Measurements from ENCODE around the gene HSPBAP1. TPM values are rescaled to one million over a fixed set of nuclear protein-coding genes. Genes with fewer than 3 reads are reported as not detected.

HSPBAP1 gene, protein sequence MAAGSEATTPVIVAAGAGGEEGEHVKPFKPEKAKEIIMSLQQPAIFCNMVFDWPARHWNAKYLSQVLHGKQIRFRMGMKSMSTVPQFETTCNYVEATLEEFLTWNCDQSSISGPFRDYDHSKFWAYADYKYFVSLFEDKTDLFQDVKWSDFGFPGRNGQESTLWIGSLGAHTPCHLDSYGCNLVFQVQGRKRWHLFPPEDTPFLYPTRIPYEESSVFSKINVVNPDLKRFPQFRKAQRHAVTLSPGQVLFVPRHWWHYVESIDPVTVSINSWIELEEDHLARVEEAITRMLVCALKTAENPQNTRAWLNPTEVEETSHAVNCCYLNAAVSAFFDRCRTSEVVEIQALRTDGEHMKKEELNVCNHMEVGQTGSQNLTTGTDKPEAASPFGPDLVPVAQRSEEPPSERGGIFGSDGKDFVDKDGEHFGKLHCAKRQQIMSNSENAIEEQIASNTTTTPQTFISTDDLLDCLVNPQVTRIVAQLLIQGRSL
- 6.0 and 6.4 TPM in 2 replicates for total RNA-seq

DNA sequence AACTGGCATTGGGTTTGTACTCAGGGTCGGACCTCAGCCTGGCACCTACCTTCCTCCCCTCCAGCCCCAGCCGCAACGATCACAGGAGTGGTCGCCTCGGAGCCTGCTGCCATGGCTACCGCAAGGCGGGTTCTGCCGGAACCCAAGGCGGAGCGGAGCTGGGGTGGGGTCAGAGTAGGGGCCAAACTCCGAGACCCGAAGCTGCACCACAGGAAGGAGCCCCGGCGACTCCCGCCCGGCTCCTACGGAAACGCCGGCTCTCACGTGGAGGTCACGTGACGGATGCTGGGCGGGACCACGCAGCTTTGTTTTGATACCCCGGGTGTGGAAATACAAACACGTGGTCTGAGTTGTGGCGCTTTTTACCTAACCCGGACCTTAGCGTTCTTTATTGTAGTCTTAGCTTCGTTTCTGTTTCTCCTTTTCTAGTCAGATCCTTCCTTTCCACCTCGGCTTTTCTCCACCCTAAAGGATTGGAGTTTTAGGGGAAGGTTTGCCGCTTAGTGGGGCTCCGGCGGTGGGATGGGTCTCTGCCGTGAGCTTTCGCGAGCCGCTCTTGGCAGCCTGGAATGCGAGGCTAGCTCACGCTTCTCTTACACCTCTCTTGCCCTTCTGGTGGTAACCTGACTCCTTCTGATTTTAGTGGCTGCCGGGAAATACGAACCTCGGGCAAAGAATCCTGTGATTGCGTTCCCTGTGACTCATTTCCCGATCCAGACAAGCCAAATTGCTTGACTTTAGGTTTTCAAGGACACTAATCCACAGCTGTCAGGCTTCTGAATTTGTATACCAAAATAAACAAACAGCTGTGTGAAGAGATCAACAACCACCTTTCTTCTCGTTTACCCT lies at the start of gene HSPBAP1:
Gene HSPBAP1, minus strand, starts transcription at position 264 of the 849 bp plus-strand sequence. Its CDS starts 151 bp downstream, at position 113.
- DNase-seq (ENCODE audit: low read depth): peak; percentile 94
- H3K4me3 ChIP-seq (ENCODE audit: low read depth, low read length): peak within 1 kb of the TSS; percentile 82
- TF ChIP-seq, protein P1, sequence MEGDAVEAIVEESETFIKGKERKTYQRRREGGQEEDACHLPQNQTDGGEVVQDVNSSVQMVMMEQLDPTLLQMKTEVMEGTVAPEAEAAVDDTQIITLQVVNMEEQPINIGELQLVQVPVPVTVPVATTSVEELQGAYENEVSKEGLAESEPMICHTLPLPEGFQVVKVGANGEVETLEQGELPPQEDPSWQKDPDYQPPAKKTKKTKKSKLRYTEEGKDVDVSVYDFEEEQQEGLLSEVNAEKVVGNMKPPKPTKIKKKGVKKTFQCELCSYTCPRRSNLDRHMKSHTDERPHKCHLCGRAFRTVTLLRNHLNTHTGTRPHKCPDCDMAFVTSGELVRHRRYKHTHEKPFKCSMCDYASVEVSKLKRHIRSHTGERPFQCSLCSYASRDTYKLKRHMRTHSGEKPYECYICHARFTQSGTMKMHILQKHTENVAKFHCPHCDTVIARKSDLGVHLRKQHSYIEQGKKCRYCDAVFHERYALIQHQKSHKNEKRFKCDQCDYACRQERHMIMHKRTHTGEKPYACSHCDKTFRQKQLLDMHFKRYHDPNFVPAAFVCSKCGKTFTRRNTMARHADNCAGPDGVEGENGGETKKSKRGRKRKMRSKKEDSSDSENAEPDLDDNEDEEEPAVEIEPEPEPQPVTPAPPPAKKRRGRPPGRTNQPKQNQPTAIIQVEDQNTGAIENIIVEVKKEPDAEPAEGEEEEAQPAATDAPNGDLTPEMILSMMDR (IDR thresholded peaks at IDR 0.05; ENCODE audit: insufficient read depth, low read depth, low read length): no peak

DNA sequence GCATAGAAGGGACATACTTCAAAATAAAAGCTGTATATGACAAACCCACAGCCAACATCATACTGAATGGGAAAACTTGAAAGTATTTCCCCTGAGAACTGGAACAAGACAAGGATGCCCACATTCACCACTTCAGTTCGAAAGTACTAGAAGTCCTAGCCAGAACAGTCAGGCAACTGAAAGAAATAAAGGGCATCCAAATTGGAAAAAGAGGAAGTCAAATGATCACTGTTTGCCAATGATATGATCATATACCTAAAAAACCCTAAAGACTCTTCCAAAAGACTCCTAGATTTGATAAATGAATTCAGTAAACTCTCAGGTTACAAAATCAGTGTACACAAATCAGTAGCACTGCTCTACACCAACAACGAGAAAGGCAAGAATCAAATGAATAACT lies 42.0 kb upstream of the HSPBAP1 start:
- DNase-seq (ENCODE audit: low read depth): no peak
- H3K4me3 ChIP-seq (ENCODE audit: low read depth, low read length): no peak overlapping the region
- TF ChIP-seq, protein P1 (IDR thresholded peaks at IDR 0.05; ENCODE audit: insufficient read depth, low read depth, low read length): no peak

DNA sequence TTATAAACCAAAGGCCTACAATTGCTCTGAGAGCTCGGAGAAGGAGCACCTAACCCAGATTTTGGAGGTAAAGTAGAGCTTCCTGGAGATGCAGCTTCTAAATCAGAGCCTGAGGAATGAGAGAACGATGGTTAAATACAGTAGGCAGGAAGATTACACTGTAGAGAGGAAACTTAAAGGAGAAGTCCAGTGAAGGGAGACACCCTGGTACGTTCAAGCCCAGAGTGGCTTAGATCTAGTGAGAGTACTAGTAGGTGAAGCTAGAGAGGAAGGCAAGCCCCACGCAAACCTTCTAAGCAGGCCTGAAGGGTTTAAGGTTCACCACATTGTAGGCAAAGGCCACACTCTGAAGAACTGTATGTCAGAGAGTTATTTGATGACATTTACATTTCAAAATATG lies 34.6 kb upstream of the HSPBAP1 start:
- TF ChIP-seq, protein P1 (IDR thresholded peaks at IDR 0.05; ENCODE audit: insufficient read depth, low read depth, low read length): no peak
- H3K4me3 ChIP-seq (ENCODE audit: low read depth, low read length): no peak overlapping the region
- no peak for DNase-seq (ENCODE audit: low read depth)

DNA sequence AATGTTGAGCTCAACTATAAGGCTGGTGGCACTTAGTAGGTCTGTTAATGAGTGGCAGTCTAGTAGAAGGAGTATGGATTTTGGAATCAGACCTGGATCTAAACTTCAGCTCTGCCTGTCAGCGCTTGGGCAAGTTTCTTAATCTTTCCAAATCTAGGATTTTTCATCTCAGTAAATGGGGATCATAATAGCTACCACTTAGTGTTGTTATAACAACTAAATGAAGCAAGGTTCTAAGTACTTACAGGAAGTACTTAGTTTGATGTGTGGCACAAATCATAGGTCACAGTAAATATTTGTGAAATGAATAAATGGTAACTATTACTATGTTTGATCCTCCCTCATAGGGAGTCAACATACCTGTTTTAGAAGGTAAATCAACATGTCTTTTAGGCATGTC lies 32.6 kb upstream of the HSPBAP1 start:
- TF ChIP-seq, protein P1 (IDR thresholded peaks at IDR 0.05; ENCODE audit: insufficient read depth, low read depth, low read length): no peak
- H3K4me3 ChIP-seq (ENCODE audit: low read depth, low read length): no peak overlapping the region
- DNase-seq (ENCODE audit: low read depth): peak; percentile 2

DNA sequence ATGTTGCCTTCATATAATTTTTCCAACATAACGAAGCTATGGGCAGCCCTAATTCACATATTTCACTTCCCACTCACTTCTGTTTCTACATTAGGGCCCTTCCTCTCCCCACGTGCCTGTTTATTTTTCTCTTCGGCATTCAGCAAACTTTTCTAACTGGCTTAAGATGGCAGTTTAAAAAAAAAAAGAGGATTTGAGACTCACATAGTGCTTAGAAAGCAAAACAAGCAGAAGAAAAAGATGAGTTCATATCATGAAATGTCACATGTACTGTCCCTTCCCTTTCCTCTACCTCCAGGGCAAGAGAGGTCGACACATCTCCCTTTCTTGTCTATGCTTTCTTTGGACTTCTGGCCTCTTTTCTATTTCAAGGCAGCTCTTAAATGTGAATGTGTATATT lies 31.8 kb upstream of the HSPBAP1 start:
- no peak overlapping the region for H3K4me3 ChIP-seq (ENCODE audit: low read depth, low read length)
- TF ChIP-seq, protein P1 (IDR thresholded peaks at IDR 0.05; ENCODE audit: insufficient read depth, low read depth, low read length): no peak
- DNase-seq (ENCODE audit: low read depth): no peak

DNA sequence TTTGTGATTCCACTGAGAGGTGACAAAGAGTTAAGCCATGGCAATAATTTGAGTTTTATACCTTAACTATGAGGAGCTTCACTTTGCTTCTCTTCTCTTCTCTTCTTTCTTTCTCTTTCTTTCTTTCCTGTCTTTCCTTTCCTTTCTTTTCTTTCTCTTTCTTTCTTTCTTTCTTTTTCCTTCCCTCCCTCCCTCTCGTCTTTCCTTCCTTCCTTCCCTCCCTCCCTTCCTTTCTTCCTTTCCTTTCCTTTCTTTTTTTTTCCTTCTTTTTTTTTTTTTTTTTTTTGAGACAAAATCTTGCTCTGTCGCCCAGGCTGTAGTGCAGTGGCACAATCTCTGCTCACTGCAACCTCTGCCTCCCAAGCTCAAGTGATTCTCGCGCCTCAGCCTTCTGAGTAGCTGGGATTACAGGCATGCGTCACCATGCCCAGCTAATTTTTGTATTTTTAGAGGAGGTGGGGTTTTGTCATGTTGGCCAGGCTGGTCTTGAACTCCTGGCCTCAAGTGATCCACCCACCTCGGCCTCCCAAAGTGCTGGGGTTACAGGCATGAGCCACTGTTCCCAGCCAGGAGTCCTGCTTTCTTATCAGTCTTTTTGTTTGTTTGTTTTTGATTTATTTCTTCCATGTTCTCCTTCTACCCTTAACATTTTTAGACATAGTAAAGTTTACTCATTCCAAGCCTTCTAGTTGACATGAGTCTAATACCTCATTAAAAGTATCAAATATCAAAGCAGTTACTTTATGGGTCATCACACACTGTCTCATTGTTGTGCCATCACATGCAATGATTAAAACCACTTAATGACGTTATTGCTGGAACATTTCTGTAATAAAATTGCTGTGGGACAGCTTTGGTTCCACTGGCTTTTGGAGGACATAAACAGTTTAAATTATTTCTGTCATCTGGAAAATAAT lies 31.1 kb upstream of the HSPBAP1 start:
- DNase-seq (ENCODE audit: low read depth): peak; percentile 78
- TF ChIP-seq, protein P1 (IDR thresholded peaks at IDR 0.05; ENCODE audit: insufficient read depth, low read depth, low read length): no peak
- no peak overlapping the region for H3K4me3 ChIP-seq (ENCODE audit: low read depth, low read length)
